ENCODE data around the gene RCAN2. TPM values are rescaled to one million over a fixed set of nuclear protein-coding genes. Genes with fewer than 3 reads are reported as not detected.

RCAN2 gene
- total RNA-seq, 2 experiments from 2014 or later: 4.3 to 5.4 TPM

DNA sequence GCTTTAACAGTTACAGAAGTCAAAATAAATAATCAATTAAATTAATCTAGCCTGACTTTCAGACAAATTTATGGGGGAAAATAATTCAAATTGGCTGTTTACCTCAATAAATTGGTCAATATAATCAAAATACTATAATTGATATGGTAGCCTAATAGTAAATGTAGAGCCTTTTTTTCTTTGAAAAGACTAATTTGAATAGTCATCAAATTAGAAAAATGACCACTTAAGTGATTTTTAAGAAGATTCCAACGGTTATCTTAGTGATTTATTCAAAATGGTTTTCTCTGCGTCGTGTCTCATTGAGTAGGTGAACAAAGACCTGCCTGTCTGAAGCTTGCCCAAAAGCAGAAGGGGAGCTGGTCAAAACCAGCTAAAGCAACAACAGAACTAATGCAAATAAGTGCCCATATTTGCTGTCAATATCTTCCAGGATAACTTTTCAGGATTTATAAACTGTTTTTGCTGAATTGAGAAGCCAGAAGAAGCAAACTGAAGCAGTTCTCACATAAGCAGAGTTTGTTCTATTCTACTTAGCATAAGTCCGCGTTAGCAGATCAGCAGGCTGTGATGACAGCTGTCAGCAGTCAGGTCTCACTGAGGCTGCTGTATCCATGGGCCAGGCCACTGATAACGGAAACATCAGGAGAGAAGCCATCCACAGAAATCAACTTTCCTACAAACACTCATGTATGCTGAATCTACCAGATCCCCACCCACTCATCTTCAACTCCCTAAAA is 7.0 kb downstream of the RCAN2 start:
- H3K9me3 Mint-ChIP-seq: no peaks in the 10 kb centered on the region
- H3K27ac Mint-ChIP-seq: no peak overlapping the region
- intact Hi-C loops (cut with micrococcal nuclease): no loop called here
- no peaks in the 10 kb centered on the region for H3K36me3 Mint-ChIP-seq
- ChIA-PET POLR2A (no interaction called here), CTCF (no interaction called here)
- no peak overlapping the region for H3K4me3 Mint-ChIP-seq
- no peaks in the 10 kb centered on the region for H3K4me1 Mint-ChIP-seq (ENCODE audit: low read depth)
- no peak for DNase-seq
- H3K27me3 Mint-ChIP-seq: peaks cover 45% of the 10 kb centered on the region

GRCh38 chr6:46476301-46476700 is 14.9 kb downstream of the RCAN2 start:
- H3K4me3 Mint-ChIP-seq: no peak overlapping the region
- intact Hi-C loops (cut with micrococcal nuclease): no loop called here
- H3K36me3 Mint-ChIP-seq: no peaks in the 10 kb centered on the region
- CTCF ChIA-PET: no interaction called here
- H3K27ac Mint-ChIP-seq: no peak overlapping the region
- H3K4me1 Mint-ChIP-seq (ENCODE audit: low read depth): no peaks in the 10 kb centered on the region
- no peak for DNase-seq
- H3K27me3 Mint-ChIP-seq: peaks cover 16% of the 10 kb centered on the region
- H3K9me3 Mint-ChIP-seq: no peaks in the 10 kb centered on the region
- POLR2A ChIA-PET: no interaction called here

DNA sequence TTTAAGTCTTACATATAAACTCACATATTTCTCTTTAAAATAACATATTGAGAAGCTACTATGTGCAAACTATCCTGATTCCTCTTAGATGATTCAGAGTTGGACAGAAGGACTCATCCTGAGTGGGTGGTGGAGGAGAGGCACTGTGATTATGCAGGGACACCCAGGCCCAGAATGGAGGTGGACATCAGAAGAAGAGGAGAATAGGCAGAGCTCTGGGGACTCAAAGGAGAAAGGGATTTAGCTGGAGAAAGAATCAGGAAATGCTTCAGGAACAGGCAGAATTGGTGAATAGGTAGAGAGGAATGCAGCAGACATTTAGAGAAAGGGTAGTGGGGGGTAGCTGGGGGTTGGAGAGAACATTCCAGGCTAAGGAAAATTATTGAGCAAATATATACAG is 17.4 kb downstream of the RCAN2 start:
- Mint-ChIP-seq H3K27me3 (peaks cover 15% of the 10 kb centered on the region), H3K4me3 (no peak overlapping the region), H3K27ac (no peak overlapping the region), H3K36me3 (no peaks in the 10 kb centered on the region), H3K4me1 (ENCODE audit: low read depth) (no peaks in the 10 kb centered on the region), H3K9me3 (no peaks in the 10 kb centered on the region)
- intact Hi-C loops (cut with micrococcal nuclease): no loop called here
- DNase-seq: no peak
- POLR2A ChIA-PET: interaction anchor here (0.6 kb wide), 1 partner anchor 277 kb away, joined by 3 read pairs; no protein-coding TSS in a partner anchor
- CTCF ChIA-PET: no interaction called here

GRCh38 chr6:46472243-46472642 is 19.0 kb downstream of the RCAN2 start:
- H3K4me3 Mint-ChIP-seq: no peak overlapping the region
- CTCF ChIA-PET: no interaction called here
- no peaks in the 10 kb centered on the region for H3K4me1 Mint-ChIP-seq (ENCODE audit: low read depth)
- POLR2A ChIA-PET: no interaction called here
- no peaks in the 10 kb centered on the region for H3K9me3 Mint-ChIP-seq
- intact Hi-C loops (cut with micrococcal nuclease): no loop called here
- DNase-seq: no peak
- H3K36me3 Mint-ChIP-seq: no peaks in the 10 kb centered on the region
- H3K27me3 Mint-ChIP-seq: peaks cover 15% of the 10 kb centered on the region
- H3K27ac Mint-ChIP-seq: no peak overlapping the region

GRCh38 chr6:46469021-46469420 is 22.2 kb downstream of the RCAN2 start:
- Mint-ChIP-seq H3K4me3 (no peak overlapping the region), H3K4me1 (ENCODE audit: low read depth) (no peaks in the 10 kb centered on the region), H3K27ac (no peak overlapping the region), H3K27me3 (peaks cover 9% of the 10 kb centered on the region), H3K36me3 (no peaks in the 10 kb centered on the region), H3K9me3 (no peaks in the 10 kb centered on the region)
- ChIA-PET POLR2A (no interaction called here), CTCF (no interaction called here)
- intact Hi-C loops (cut with micrococcal nuclease): no loop called here
- DNase-seq: no peak

- no peak for DNase-seq
- no peaks in the 10 kb centered on the region for H3K36me3 Mint-ChIP-seq
- H3K4me1 Mint-ChIP-seq (ENCODE audit: low read depth): no peaks in the 10 kb centered on the region
- no peak overlapping the region for H3K4me3 Mint-ChIP-seq
- no peaks in the 10 kb centered on the region for H3K9me3 Mint-ChIP-seq
- CTCF ChIA-PET: no interaction called here
- POLR2A ChIA-PET: no interaction called here
- no peak overlapping the region for H3K27ac Mint-ChIP-seq
- H3K27me3 Mint-ChIP-seq: peaks cover 6% of the 10 kb centered on the region
- intact Hi-C loops (cut with micrococcal nuclease): no loop called here
These were observed 22.7 kb downstream of the RCAN2 start for GRCh38 chr6:46468403-46469010.

DNA sequence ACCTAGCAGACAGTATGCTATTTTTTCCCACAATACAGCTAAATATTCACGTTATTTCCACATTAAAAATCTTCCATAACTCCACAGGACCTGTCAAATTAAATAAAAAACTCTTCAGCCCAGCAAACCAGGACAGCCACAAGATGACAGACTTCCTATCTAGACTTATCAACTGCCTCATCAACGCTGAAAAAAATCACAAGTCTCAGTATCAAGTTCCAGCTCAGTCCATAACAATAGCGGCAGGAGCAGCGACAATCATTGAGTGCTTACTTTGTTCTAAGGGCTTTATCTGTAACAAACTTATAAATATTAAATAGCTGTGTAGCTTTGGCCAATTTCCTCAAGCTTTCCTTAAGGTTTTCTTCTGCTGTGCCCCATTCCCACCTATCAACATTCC is 24.7 kb downstream of the RCAN2 start:
- Mint-ChIP-seq H3K4me1 (ENCODE audit: low read depth) (no peaks in the 10 kb centered on the region), H3K9me3 (no peaks in the 10 kb centered on the region), H3K27me3 (peaks cover 5% of the 10 kb centered on the region), H3K27ac (no peak overlapping the region), H3K4me3 (no peak overlapping the region), H3K36me3 (no peaks in the 10 kb centered on the region)
- no peak for DNase-seq
- intact Hi-C loops (cut with micrococcal nuclease): no loop called here
- POLR2A ChIA-PET: no interaction called here
- CTCF ChIA-PET: interaction anchor here (0.6 to 1.3 kb wide), 2 partner anchors 11 to 25 kb away, joined by 3 read pairs; partner anchors contain the start of gene RCAN2

- no peaks in the 10 kb centered on the region for H3K4me1 Mint-ChIP-seq (ENCODE audit: low read depth)
- peaks cover 2% of the 10 kb centered on the region for H3K27me3 Mint-ChIP-seq
- H3K36me3 Mint-ChIP-seq: no peaks in the 10 kb centered on the region
- no peak overlapping the region for H3K4me3 Mint-ChIP-seq
- H3K27ac Mint-ChIP-seq: no peak overlapping the region
- H3K9me3 Mint-ChIP-seq: no peaks in the 10 kb centered on the region
- ChIA-PET POLR2A (no interaction called here), CTCF (interaction anchor here (0.6 kb wide), 1 partner anchor 26 kb away, joined by 3 read pairs; the partner anchor contains the start of gene RCAN2)
- intact Hi-C loops (cut with micrococcal nuclease): no loop called here
- DNase-seq: no peak
These were observed 25.7 kb downstream of the RCAN2 start for GRCh38 chr6:46465294-46466165.

DNA sequence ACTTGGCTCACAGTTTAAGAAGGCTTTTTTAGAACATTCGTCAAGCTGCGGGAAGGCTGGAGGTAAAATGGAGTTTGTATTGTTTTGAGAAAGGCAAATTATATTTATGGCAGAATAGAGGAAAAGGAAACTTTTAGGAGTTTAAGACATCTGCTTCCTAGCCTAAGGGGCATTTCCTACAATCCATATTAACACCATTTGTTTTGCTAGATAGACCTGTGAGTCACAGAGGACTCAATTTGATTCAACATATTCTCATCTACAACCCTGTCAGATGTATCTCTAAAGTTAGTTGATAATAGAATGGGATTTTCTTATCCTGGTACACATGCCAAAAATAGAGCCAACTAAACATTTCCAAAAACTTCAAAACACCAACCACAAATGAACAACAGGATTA is 35.0 kb downstream of the RCAN2 start:
- peaks cover 14% of the 10 kb centered on the region for H3K27me3 Mint-ChIP-seq
- H3K27ac Mint-ChIP-seq: no peak overlapping the region
- no peak overlapping the region for H3K4me3 Mint-ChIP-seq
- no peak for DNase-seq
- ChIA-PET POLR2A (no interaction called here), CTCF (interaction anchor here (1.2 kb wide), 1 partner anchor 10 kb away, joined by 3 read pairs; no protein-coding TSS in a partner anchor)
- H3K9me3 Mint-ChIP-seq: no peaks in the 10 kb centered on the region
- intact Hi-C loops (cut with micrococcal nuclease): no loop called here
- H3K4me1 Mint-ChIP-seq (ENCODE audit: low read depth): no peaks in the 10 kb centered on the region
- H3K36me3 Mint-ChIP-seq: no peaks in the 10 kb centered on the region

DNA sequence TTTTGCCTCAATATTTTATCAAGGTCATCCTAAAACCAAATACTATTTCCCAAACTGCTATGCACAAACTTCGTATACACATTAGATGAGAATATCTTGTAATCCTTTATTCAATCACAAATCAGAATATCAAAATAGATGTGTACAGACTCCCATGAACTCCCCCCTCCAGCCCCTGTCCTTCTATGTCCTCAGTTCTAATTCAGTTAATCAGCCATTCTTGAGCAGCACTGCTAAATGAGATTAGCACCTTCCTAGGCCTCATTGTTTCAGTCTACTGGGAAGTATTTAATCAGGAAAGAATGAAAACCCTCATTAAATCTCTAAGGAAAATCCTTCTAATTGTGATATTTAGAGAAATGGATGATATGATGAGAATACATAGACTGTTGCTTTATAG is 36.6 kb downstream of the RCAN2 start:
- POLR2A ChIA-PET: no interaction called here
- no peak for DNase-seq
- intact Hi-C loops (cut with micrococcal nuclease): no loop called here
- no peaks in the 10 kb centered on the region for H3K9me3 Mint-ChIP-seq
- H3K27ac Mint-ChIP-seq: no peak overlapping the region
- no peaks in the 10 kb centered on the region for H3K36me3 Mint-ChIP-seq
- peaks cover 14% of the 10 kb centered on the region for H3K27me3 Mint-ChIP-seq
- H3K4me3 Mint-ChIP-seq: no peak overlapping the region
- no peaks in the 10 kb centered on the region for H3K4me1 Mint-ChIP-seq (ENCODE audit: low read depth)
- CTCF ChIA-PET: no interaction called here

GRCh38 chr6:46453741-46454316 is 37.4 kb downstream of the RCAN2 start:
- Mint-ChIP-seq H3K27ac (no peak overlapping the region), H3K9me3 (peaks cover 3% of the 10 kb centered on the region), H3K36me3 (no peaks in the 10 kb centered on the region), H3K4me1 (ENCODE audit: low read depth) (no peaks in the 10 kb centered on the region), H3K27me3 (peaks cover 13% of the 10 kb centered on the region), H3K4me3 (no peak overlapping the region)
- ChIA-PET CTCF (no interaction called here), POLR2A (no interaction called here)
- intact Hi-C loops (cut with micrococcal nuclease): no loop called here
- DNase-seq: no peak

DNA sequence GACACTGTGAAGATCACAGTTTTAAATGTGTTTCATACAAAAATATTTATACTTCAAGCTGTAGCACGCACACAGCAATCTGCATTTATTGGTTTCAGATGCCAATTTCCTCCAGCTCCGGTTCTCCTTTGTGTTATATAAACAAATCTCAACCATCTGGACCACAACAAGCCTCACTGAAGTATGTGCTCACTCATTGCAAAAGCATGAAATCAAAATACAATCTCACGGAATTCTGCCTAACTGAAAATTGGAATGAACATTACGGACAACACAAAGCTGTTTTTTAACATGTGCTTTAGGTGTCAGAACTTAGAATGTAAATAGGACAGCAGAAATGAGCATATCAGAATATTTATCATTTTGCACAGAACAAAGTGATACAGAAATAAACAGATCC is 38.0 kb downstream of the RCAN2 start:
- peaks cover 6% of the 10 kb centered on the region for H3K9me3 Mint-ChIP-seq
- H3K36me3 Mint-ChIP-seq: no peaks in the 10 kb centered on the region
- ChIA-PET POLR2A (no interaction called here), CTCF (no interaction called here)
- H3K4me1 Mint-ChIP-seq (ENCODE audit: low read depth): no peaks in the 10 kb centered on the region
- H3K27me3 Mint-ChIP-seq: peaks cover 13% of the 10 kb centered on the region
- no peak overlapping the region for H3K4me3 Mint-ChIP-seq
- intact Hi-C loops (cut with micrococcal nuclease): no loop called here
- H3K27ac Mint-ChIP-seq: no peak overlapping the region
- DNase-seq: no peak

Measured in activated CD4-positive, alpha-beta memory T cell treated with anti-CD3 and anti-CD28 coated beads for 36 hours (primary cell).